Mesothelial cell of epicardium (in vitro differentiated cells): ENCODE results near the gene OGFOD3. TPM values are rescaled to one million over a fixed set of nuclear protein-coding genes. Genes with fewer than 3 reads are reported as not detected.

Experiments used
- DNase-seq, 2 experiments: peaks; one replicate each; pipeline ENCODE4 v3.0.0; 2021; ENCODE audit warnings: low spot score in 2 of 2; ENCODE audit not compliant: unreplicated experiment in 2 of 2
- H3K27ac Mint-ChIP-seq: 2 replicates; pipeline ENCODE4 v1.8.0; 2021; ENCODE audit warnings: mixed read lengths
- H3K27me3 Mint-ChIP-seq: 2 replicates; pipeline ENCODE4 v1.8.0; 2021; ENCODE audit warnings: low read depth, mixed read lengths
- H3K36me3 Mint-ChIP-seq: 2 replicates; pipeline ENCODE4 v1.8.0; 2021; ENCODE audit warnings: mixed read lengths
- H3K4me1 Mint-ChIP-seq: 2 replicates; pipeline ENCODE4 v1.8.0; 2021; ENCODE audit warnings: mixed read lengths
- H3K4me3 Mint-ChIP-seq: 2 replicates; pipeline ENCODE4 v1.8.0; 2021; ENCODE audit warnings: mild to moderate bottlenecking, moderate library complexity, mixed read lengths
- H3K9me3 Mint-ChIP-seq: 2 replicates; pipeline ENCODE4 v1.8.0; 2021; ENCODE audit warnings: mixed read lengths
- CTCF ChIP-seq: fragments of 200-600 bp; sonication (generic); IDR thresholded peaks from one replicate; pipeline ENCODE4 v1.5.0; 2021; ENCODE audit warnings: antibody characterized with exemption; ENCODE audit not compliant: unreplicated experiment
- total RNA-seq: library from RNA; stranded (reverse); gene quantifications from 3 replicates; pipeline ENCODE4 v1.2.1, GENCODE V29; 2021

The OGFOD3 gene
- total RNA-seq, 1 donor from 2014 or later, result 36.6 TPM

- H3K36me3 Mint-ChIP-seq, result peaks cover 39% of the 10 kb centered on the region
- no peak overlapping the region for H3K4me3 Mint-ChIP-seq
- H3K4me1 Mint-ChIP-seq, result peaks cover 4% of the 10 kb centered on the region
- no peak overlapping the region for H3K27ac Mint-ChIP-seq
- peaks cover 12% of the 10 kb centered on the region for H3K9me3 Mint-ChIP-seq
- H3K27me3 Mint-ChIP-seq, result no peaks in the 10 kb centered on the region
- peak; percentile 37 for TF ChIP-seq CTCF
- DNase-seq, result no peak
Measured at GRCh38 chr17:82424001-82424862, 5.8 kb upstream of the OGFOD3 start.

DNA sequence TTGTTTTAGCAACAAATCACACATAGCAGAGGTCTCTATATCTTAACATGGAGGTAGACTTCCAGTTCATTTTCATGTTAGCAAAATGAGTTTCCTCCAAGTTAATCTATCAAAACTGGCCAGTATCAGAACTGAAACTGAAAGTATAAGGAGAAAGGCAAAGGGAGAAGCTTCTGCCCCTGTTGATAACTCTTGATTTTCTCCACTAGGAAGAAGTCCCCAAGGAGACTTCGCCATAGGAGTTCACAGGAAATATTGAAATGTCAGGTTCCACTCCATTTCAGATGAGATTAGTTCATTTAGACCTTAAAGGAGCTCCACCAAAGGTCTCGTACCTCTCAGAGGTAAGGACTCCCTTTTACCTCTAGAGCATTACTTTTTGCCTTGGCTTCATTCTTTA is 1.2 kb upstream of the OGFOD3 start:
- no peak for TF ChIP-seq CTCF
- Mint-ChIP-seq H3K36me3 (peaks cover 35% of the 10 kb centered on the region), H3K27me3 (no peaks in the 10 kb centered on the region), H3K9me3 (peaks cover 12% of the 10 kb centered on the region), H3K4me3 (peak overlapping the region; percentile 78), H3K4me1 (peaks cover 15% of the 10 kb centered on the region), H3K27ac (no peak overlapping the region)
- no peak for DNase-seq

DNA sequence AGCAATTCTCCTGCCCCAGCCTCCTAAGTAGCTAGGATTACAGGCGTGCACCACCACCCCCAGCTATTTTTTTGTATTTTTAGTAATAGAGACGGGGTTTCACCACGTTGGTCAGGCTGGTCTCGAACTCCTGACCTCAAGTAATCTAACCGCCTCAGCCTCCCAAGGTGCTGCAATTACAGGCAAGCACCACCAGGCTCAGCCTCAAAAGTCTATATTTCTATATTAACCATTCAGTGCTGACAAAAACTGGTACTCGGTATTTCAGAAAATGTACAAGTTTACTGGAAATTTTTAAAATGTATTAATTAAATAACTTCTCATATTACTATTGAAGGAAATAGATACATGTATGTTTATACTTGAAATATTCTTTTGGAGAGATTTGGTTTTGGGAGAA is 1.6 kb downstream of the OGFOD3 start:
- Mint-ChIP-seq H3K27me3 (no peaks in the 10 kb centered on the region), H3K4me3 (no peak overlapping the region), H3K9me3 (peaks cover 4% of the 10 kb centered on the region), H3K4me1 (peaks cover 17% of the 10 kb centered on the region), H3K36me3 (peaks cover 25% of the 10 kb centered on the region), H3K27ac (no peak overlapping the region)
- no peak for DNase-seq
- TF ChIP-seq CTCF, result peak; percentile 47

DNA sequence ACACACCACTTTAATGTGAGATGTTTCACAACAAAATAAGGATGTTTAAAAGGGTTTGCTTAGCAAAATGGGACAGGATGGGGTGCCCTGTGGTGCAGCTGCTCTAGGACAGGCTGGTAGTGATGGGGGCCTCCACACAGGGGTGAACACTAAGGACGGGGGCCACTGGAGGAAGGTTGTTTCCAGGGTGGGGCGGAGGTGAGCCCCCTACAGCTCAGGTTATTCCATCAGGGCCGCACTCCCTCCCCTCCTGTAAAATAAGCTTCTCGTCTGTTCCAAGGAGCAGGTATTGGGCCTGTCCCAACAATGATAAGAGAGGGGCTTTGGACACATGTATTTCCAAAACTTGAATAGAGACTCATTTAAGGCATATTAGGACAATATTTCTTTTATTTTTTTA is 2.1 kb downstream of the OGFOD3 start:
- H3K4me1 Mint-ChIP-seq, result peaks cover 17% of the 10 kb centered on the region
- no peak overlapping the region for H3K4me3 Mint-ChIP-seq
- DNase-seq, result no peak
- TF ChIP-seq CTCF, result no peak
- H3K27me3 Mint-ChIP-seq, result no peaks in the 10 kb centered on the region
- peaks cover 4% of the 10 kb centered on the region for H3K9me3 Mint-ChIP-seq
- no peak overlapping the region for H3K27ac Mint-ChIP-seq
- H3K36me3 Mint-ChIP-seq, result peaks cover 24% of the 10 kb centered on the region

DNA sequence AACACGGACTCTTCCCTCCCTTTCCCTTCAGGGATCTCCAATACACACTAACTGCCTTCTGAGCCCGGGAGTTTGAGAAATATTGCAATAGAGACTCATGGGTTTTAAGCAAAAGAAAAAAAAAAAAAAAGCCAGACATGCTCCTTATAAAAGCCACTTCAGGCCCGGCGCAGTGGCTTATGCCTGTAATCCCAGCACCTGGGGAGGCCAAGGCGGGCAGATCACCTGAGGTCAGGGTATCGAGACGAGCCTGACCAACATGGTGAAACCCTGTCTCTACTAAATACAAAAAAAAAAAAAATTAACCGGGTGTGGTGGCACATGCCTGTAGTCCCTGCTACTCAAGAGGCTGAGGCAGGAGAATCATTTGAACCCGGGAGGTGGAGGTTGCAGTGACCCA is 2.6 kb downstream of the OGFOD3 start:
- peaks cover 17% of the 10 kb centered on the region for H3K4me1 Mint-ChIP-seq
- no peak overlapping the region for H3K4me3 Mint-ChIP-seq
- H3K36me3 Mint-ChIP-seq, result peaks cover 19% of the 10 kb centered on the region
- H3K9me3 Mint-ChIP-seq, result no peaks in the 10 kb centered on the region
- no peak for TF ChIP-seq CTCF
- DNase-seq, result no peak
- H3K27me3 Mint-ChIP-seq, result no peaks in the 10 kb centered on the region
- H3K27ac Mint-ChIP-seq, result no peak overlapping the region
